Femur (tissue), 1 donor: Measurements from ENCODE around the gene CALHM4.

Source experiments
- DNase-seq: peaks from one replicate; pipeline ENCODE4 v3.0.0-alpha.2; 2017

CALHM4 gene

DNA sequence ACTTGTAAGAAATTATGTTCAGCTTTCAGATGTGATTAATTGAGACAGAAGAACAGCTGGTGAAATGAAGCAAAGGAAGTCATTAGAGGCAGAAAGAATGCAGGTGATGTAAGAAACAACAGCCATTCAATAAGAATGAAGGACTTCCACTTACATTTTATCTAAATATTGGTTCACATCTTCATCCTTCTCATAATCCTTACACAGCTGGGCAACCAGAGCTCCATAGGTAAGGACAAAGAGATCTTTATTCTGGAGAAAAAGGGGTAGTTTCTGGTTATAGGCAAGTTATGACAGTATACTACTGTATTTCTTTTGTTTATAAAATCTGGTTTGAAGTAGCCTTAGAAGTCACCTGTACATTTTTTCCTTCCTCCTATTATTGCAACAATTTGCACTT is 10.4 kb upstream of the CALHM4 start:
- DNase-seq = no peak

DNA sequence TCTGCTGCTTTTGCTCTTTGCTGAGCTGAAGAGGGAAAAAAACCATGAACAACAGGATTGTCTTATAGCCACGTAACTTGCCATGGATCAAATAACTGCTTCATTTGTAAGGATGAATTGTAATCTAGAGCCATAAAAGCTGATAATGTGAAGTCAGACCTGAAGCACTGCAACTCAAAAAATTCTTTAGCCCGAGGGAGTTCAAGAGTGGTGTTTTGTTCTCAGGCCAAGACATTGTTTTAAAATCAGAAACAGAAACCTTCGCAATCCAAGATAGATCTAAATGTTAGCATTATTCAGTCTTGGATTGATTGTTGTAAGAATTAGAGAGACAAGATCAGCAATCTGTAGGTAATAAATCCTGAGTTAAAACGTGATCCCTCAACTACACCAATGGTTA is 7.9 kb upstream of the CALHM4 start, which contains the start of gene TRAPPC3L:
TSS of gene TRAPPC3L (minus strand) at position 34 of the 400 bp plus-strand sequence. CDS start 170 bp downstream, outside the sequence.
- DNase-seq = no peak

DNA sequence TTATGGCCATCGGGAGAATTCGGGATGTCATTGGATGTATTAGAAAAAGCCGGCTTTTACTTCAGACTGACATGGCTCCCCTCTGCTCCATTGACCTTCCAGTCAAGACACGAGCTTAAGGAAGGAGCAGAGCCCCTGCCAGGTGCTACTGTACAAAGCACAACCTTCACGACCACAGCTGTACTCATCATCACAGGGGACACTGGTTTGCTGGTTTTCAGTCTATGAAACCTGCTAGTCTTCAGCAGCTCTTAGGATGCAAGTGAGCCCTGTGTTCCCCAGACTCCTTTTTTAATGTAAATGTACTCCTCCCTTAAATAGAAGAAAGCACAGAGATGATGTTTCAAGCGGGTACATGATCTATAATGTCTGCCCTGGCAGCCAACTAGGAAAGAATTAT is 6.2 kb upstream of the CALHM4 start:
- DNase-seq = no peak

GRCh38 chr6:116550796-116551195 is 2.8 kb upstream of the CALHM4 start:
- no peak for DNase-seq

GRCh38 chr6:116556065-116556464 is 2.5 kb downstream of the CALHM4 start:
- no peak for DNase-seq

DNA sequence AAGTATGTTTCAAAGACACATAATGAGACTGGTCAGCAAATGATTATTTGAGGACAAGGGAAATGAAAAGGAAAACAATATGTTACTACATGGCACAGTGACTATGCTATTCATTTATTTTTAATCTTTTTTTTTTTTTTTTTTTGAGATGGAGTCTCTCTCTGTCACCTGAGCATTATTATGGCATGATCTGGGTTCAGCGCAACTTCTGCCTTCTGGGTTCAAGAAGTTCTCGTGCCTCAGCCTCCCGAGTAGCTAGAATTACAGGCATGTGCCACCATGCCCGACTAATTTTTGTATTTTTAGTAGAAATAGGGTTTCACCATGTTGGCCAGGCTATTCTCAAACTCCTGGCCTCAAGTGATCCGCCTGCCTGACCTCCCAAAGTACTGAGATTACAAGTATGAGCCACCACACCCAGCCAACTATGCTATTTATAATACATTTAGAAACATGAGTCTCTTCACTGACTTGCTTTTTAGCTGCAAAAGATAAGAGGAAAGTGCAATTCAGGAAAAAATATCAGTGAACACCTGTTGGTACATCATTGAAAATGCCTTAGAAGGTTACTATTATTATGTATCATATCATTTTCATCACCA is 3.4 kb downstream of the CALHM4 start:
- no peak for DNase-seq

DNA sequence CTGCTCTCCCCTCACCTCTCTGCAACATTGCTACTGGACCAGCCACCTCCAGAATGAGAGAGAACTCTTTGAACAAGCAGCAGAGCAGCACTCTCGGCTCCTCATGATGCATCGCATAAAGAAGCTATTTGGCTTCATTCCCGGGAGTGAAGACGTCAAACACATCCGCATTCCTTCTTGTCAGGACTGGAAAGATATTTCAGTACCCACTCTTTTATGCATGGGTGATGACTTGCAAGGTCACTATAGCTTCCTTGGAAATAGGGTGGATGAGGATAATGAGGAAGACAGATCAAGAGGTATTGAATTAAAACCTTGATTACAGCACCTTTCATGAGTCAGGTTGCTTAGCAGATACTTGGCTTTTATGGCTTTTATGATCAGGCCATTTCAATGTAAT is 4.3 kb downstream of the CALHM4 start:
- DNase-seq = no peak

DNA sequence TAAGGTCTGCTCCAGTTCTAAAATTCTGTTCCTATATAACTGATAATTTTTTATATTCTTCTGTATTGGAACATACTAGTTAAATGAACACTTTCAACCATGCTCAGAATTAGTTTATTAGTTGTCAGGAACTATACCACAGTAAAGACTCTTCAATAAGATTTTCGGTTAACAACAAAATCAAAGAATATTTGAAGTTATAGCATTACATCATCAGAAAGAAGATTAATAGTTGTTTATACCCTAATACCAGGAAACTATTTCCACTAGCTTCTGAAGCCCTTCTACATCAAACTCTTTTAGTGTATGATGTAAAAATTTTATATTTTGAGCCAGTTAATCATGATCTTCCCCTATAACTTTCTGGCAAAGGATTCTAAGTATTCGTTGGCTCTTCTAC is 6.6 kb downstream of the CALHM4 start:
- DNase-seq = no peak

GRCh38 chr6:116561377-116562018 is 7.9 kb downstream of the CALHM4 start:
- peak; percentile 82 for DNase-seq

DNA sequence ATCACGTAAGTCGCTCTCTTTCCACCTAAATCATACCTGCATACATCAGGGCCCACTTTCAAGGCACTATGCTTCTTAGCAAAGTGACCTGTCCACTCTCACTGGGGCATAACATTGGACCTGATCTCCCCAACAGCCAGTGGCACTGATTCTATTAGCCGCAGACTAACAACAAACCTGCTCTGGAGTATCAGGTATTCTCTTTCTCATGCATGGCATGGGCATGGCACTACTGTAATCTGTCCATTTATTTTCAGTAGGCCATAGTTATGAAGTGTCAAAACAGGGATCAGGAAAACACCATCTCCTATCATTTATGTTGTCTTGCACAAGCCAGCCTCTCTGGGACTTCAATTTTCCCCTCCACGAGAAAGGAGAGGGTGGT is 8.5 kb downstream of the CALHM4 start:
- DNase-seq = no peak

DNA sequence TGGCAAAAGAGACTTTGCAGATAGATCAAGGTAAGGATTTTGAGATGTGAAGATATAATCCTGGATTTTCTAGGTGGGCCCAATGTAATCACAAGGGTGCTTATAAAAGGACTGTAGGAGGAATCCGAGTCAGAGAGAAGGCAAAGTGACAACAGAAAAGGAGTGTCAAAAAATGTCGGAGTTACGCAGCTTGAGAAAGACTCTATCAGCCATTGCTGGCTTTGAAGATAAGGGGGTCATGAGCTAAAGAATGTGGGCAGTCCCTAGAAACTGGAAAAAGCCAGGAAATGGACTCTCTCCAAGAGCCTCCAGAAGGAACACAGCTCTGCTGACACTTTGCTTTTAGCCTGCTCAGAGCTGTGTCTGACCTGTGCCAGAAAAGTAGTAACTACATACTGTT is 9.1 kb downstream of the CALHM4 start:
- no peak for DNase-seq

DNA sequence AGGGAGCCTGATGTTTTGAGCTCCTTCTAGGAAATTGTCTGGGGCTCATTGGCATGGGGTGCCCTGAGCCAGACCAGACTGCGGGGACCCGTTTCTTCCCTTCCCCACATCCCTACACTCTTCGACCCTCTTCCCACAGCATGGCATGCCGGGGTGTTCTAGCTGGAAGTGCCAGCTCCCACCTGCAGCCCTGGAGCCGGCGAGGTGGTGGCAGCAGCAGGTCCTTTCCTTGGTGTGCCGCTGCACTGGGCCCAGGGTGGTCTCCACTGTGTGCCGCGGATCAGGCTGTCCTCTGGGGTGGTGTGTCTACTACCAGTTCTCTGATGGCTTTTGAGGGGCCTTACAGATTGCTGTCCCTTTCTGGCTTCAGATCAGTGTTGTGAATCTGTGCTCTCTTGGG is 10.3 kb downstream of the CALHM4 start:
- DNase-seq = no peak

DNA sequence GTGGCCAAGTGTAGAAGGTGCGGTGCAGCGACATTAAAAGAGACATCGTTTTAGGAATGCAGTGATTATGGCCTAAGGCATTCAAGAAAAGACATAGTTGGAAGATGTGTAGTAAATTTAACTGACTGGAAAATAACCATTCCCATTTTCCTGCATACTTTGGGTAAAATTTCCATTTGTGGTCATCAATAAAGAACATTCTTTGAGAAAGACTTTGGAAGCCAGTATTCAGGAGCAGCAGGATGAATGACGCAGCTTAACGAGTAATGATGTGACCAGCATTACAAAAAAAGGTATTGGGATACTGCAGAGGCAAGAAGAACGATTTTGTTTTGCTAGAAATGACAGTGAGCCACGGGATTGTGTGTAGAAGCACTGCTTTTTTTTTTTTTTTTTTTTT is 10.8 kb downstream of the CALHM4 start:
- DNase-seq = no peak

GRCh38 chr6:116564921-116565872 is 11.6 kb downstream of the CALHM4 start:
- peak; percentile 53 for DNase-seq

- no peak for DNase-seq
Measured at GRCh38 chr6:116568111-116568510, 14.6 kb downstream of the CALHM4 start.

DNA sequence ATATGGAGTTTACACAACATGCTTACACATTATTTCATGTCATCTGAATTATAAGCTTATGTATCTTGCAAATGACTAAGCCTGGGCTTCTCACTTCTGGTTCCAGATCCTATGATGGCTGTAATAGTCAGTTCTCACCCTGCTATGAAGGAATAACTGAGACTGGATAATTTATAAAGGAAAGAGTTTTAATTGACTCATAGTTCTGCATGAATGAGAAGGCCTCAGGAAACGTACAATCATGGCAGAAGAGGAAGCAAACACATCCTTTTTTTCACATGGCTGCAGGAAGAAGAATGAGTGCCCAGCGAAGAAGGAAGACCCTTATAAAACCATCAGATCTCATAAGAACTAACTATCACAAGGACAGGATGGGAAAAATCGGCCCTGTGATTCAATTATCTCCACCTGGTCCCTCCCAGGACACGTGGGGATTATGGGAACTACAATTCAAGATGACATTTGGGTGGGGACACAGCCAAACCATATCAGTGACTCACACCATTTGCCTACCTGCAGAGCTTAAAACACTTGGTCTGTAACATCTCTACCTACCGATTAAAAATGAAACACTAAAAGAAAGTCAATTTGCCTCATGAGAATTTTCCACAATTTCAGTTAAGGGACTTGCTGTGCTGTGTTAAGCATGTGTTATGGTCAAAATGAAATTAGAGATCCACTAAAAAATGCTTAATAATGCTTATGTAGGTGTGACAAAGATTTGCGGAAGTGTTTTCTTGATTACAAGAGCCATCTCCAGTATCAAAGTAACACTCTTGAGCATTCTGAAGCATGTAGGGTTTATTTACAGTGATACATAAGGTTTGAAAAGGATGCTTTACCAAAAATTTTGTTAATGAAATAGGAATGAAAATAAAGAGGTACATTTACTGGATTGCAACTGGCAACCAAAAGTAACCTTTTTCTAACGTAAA is 15.5 kb downstream of the CALHM4 start:
- no peak for DNase-seq

GRCh38 chr6:116570856-116571682 is 17.5 kb downstream of the CALHM4 start, which contains the start of gene RWDD1:
RWDD1 (plus strand) TSS chr6:116571504; CDS start chr6:116571583, 79 bp downstream.
- DNase-seq = peak; percentile 100

GRCh38 chr6:116571683-116572000 is 18.1 kb downstream of the CALHM4 start:
- no peak for DNase-seq

- DNase-seq = peak; percentile 29
Measured at GRCh38 chr6:116572162-116572561, 18.6 kb downstream of the CALHM4 start.

- DNase-seq = no peak
Measured at GRCh38 chr6:116575227-116575626, 21.7 kb downstream of the CALHM4 start.

DNA sequence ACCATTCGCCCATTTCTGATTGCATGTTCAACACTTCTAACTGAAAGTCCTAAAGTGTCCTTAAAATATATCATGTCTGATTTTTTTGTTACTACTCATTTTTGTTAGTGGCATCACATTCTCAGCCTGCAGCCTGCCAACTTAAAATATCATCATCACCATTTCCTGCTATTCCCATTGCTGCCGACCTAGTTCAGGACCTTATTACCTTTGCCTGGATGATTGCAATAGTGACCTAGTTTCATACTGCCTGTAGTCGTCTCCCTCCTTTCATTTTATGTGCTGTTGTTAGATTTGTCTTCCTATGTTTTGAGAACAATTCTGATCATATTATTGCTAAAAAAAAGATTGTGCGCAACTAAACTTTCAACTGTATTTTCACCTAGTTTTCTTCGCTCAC is 23.9 kb downstream of the CALHM4 start:
- no peak for DNase-seq

DNA sequence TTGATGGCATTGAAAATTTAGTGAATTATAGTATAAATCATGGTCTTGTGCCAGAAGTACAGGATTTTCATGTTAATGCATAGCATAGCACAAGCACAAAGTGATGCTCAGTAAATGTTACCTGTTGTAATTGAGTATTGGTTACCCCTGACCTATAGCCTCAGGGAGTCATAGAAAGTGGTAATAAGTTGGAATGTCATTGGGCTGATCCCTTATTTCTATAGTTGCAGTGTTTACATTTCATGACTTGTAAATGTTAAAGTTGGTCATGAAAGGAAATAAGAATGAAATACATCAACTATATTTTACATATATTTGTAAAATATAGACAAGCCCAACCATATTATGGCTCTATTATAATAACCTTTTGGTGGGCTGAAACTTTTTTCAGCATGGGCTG is 24.8 kb downstream of the CALHM4 start:
- no peak for DNase-seq
